GM13977 (cell line): ENCODE measurements around the gene EIF2AK3.

ENCODE experiments used
- DNase-seq: peaks from one replicate; pipeline ENCODE4 v3.0.0; 2012; ENCODE audit warnings: low spot score
- in situ Hi-C: fragments of 300-500 bp; cut with MboI; formaldehyde crosslinking; loops from one replicate; pipeline ENCODE4 v1.12.0; 2022; ENCODE audit warnings: low sequenced_read_pairs, low pct_unique_long_range_greater_than_20kb, mixed read lengths, inconsistent platforms; ENCODE audit not compliant: unreplicated experiment
- TF ChIP-seq, protein P1 (sequence below): IDR thresholded peaks from 2 replicates; pipeline ENCODE4 v1.5.1; 2012; ENCODE audit warnings: mild to moderate bottlenecking, control low read depth; ENCODE audit not compliant: insufficient read depth; ENCODE audit errors: extremely low read depth, missing control alignments

The EIF2AK3 gene

GRCh38 chr2:88638123-88638650, 10.9 kb upstream of the EIF2AK3 start:
- in situ Hi-C loops, result no loop called here
- no peak for DNase-seq
- TF ChIP-seq, protein P1, sequence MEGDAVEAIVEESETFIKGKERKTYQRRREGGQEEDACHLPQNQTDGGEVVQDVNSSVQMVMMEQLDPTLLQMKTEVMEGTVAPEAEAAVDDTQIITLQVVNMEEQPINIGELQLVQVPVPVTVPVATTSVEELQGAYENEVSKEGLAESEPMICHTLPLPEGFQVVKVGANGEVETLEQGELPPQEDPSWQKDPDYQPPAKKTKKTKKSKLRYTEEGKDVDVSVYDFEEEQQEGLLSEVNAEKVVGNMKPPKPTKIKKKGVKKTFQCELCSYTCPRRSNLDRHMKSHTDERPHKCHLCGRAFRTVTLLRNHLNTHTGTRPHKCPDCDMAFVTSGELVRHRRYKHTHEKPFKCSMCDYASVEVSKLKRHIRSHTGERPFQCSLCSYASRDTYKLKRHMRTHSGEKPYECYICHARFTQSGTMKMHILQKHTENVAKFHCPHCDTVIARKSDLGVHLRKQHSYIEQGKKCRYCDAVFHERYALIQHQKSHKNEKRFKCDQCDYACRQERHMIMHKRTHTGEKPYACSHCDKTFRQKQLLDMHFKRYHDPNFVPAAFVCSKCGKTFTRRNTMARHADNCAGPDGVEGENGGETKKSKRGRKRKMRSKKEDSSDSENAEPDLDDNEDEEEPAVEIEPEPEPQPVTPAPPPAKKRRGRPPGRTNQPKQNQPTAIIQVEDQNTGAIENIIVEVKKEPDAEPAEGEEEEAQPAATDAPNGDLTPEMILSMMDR, result no peak

- TF ChIP-seq, protein P1, result no peak
- in situ Hi-C loops, result no loop called here
Observed at GRCh38 chr2:88637464-88637863, 10.2 kb upstream of the EIF2AK3 start.

GRCh38 chr2:88636026-88636425, 8.8 kb upstream of the EIF2AK3 start:
- TF ChIP-seq, protein P1, result no peak
- DNase-seq, result no peak
- in situ Hi-C loops, result no loop called here

More at GRCh38 chr2:88637464-88637863, 10.2 kb upstream of the EIF2AK3 start:
- no peak for DNase-seq

GRCh38 chr2:88632569-88632968, 5.3 kb upstream of the EIF2AK3 start:
- TF ChIP-seq, protein P1, result no peak
- in situ Hi-C loops, result no loop called here
- DNase-seq, result no peak

DNA sequence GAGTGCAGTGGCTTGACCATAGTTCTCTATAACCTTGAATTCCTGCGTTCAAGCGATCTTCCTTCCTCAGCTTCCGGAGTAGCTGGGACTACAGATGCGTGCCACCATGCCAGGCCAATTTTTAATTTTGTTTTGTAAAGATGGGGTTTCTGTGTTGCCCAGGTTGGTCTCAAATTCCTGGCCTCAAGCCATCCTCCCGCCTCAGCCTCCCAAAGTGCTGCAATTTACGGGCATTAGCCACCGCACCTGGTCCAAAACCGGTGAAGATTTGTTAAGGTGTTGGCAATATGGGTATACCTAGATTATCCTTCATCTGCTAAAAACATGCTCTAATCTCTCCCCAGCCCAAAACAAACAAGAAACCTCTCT, 1.3 kb upstream of the EIF2AK3 start:
- in situ Hi-C loops, result no loop called here
- DNase-seq, result no peak
- TF ChIP-seq, protein P1, result no peak

GRCh38 chr2:88627856-88628570, 749 bp upstream of the EIF2AK3 start:
- in situ Hi-C loops, result no loop called here
- TF ChIP-seq, protein P1, result no peak
- DNase-seq, result peak; percentile 63
